OCI-LY1 (cell line): ENCODE results near the gene GALNT13.

Experiments
- H2AFZ ChIP-seq: fragments of 200-600 bp; sonication (generic), shearing (Covaris generic); 2 replicates; pipeline ENCODE4 v1.6.0; 2014; ENCODE audit warnings: antibody characterized with exemption, mild to moderate bottlenecking, low read length
- H3F3A ChIP-seq: fragments of 200-600 bp; sonication (generic), shearing (Covaris generic); 2 replicates; pipeline ENCODE4 v1.6.0; 2014; ENCODE audit warnings: mild to moderate bottlenecking, antibody characterized with exemption, low read length, moderate library complexity; ENCODE audit not compliant: insufficient read depth
- H3K27ac ChIP-seq: fragments of 200-600 bp; sonication (generic); 2 replicates; pipeline ENCODE4 v1.5.1; 2014; ENCODE audit warnings: low read length, mixed run types, mild to moderate bottlenecking, low read depth; ENCODE audit not compliant: poor library complexity, severe bottlenecking
- H3K27me3 ChIP-seq: fragments of 200-600 bp; sonication (generic); 2 replicates; pipeline ENCODE4 v1.6.0; 2014; ENCODE audit warnings: antibody characterized with exemption, mild to moderate bottlenecking, low read length, moderate library complexity; ENCODE audit not compliant: insufficient read depth
- H3K36me3 ChIP-seq: fragments of 200-600 bp; sonication (generic); 2 replicates; pipeline ENCODE4 v1.6.1; 2014; ENCODE audit warnings: mild to moderate bottlenecking, antibody characterized with exemption, low read length, moderate library complexity, mixed read lengths; ENCODE audit not compliant: insufficient read depth
- H3K4me1 ChIP-seq: fragments of 200-600 bp; sonication (generic); 2 replicates; pipeline ENCODE4 v1.5.1; 2014; ENCODE audit warnings: mild to moderate bottlenecking, low read length, moderate library complexity; ENCODE audit not compliant: insufficient read depth, severe bottlenecking
- H3K4me2 ChIP-seq: fragments of 200-600 bp; sonication (generic), shearing (Covaris generic); 2 replicates; pipeline ENCODE4 v1.6.1; 2014; ENCODE audit warnings: low read length
- H3K4me3 ChIP-seq: fragments of 200-600 bp; sonication (generic); 2 replicates; pipeline ENCODE4 v1.5.1; 2014; ENCODE audit warnings: low read length, low read depth, mild to moderate bottlenecking, mixed read lengths; ENCODE audit not compliant: poor library complexity, severe bottlenecking
- H3K79me2 ChIP-seq: fragments of 200-600 bp; shearing (Covaris generic); 2 replicates; pipeline ENCODE4 v1.6.1; 2016; ENCODE audit warnings: mixed run types, low read length, mixed read lengths; ENCODE audit not compliant: insufficient read depth
- H3K9ac ChIP-seq: fragments of 200-600 bp; sonication (generic), shearing (Covaris generic); 2 replicates; pipeline ENCODE4 v1.6.1; 2014; ENCODE audit warnings: mild to moderate bottlenecking, low read length, mixed read lengths
- H3K9me2 ChIP-seq: fragments of 200-600 bp; sonication (generic), shearing (Covaris generic); 2 replicates; pipeline ENCODE4 v1.6.1; 2014; ENCODE audit warnings: low read depth, mild to moderate bottlenecking, low read length, mixed read lengths
- H3K9me3 ChIP-seq: fragments of 200-600 bp; shearing (Covaris generic); 2 replicates; pipeline ENCODE4 v1.6.1; 2014; ENCODE audit warnings: low read length, mixed read lengths
- H4K20me1 ChIP-seq: fragments of 200-600 bp; sonication (generic), shearing (Covaris generic); 2 replicates; pipeline ENCODE4 v1.6.0; 2016; ENCODE audit warnings: mild to moderate bottlenecking, low read length; ENCODE audit not compliant: insufficient read depth
- CTCF ChIP-seq: fragments of 200-600 bp; sonication (generic), shearing (Covaris generic); IDR thresholded peaks from 2 replicates; pipeline ENCODE4 v1.5.1; 2017; ENCODE audit warnings: mild to moderate bottlenecking, antibody characterized with exemption, low read length, moderate library complexity, mixed read lengths
- EZH2 ChIP-seq: fragments of 200-600 bp; sonication (generic), shearing (Covaris generic); IDR thresholded peaks from 2 replicates; pipeline ENCODE4 v1.8.0; 2017; ENCODE audit warnings: borderline replicate concordance, mixed run types, mild to moderate bottlenecking, antibody characterized with exemption, low read length, moderate library complexity, mixed read lengths

GALNT13 gene

GRCh38 chr2:154120706-154121105 lies 249.0 kb downstream of the GALNT13 start:
- Histone ChIP-seq H3K36me3 (no peaks in the 10 kb centered on the region), H2AFZ (no peak overlapping the region), H3K27me3 (no peaks in the 10 kb centered on the region), H3K4me2 (no peak overlapping the region), H4K20me1 (no peaks in the 10 kb centered on the region), H3K27ac (no peak overlapping the region), H3K4me3 (no peak overlapping the region), H3K79me2 (no peaks in the 10 kb centered on the region), H3K9me3 (no peaks in the 10 kb centered on the region), H3K9ac (no peak overlapping the region), H3K9me2 (no peaks in the 10 kb centered on the region; the same call in 1 of the 2 replicates), H3F3A (no peaks in the 10 kb centered on the region), H3K4me1 (no peaks in the 10 kb centered on the region)
- no peak for TF ChIP-seq CTCF
- no peak for TF ChIP-seq EZH2

GRCh38 chr2:154125891-154126290 lies 254.2 kb downstream of the GALNT13 start:
- Histone ChIP-seq H3K4me1 (no peaks in the 10 kb centered on the region), H3K27ac (no peak overlapping the region), H3K9me3 (no peaks in the 10 kb centered on the region), H3K4me3 (no peak overlapping the region), H3K79me2 (no peaks in the 10 kb centered on the region), H3K36me3 (no peaks in the 10 kb centered on the region), H2AFZ (no peak overlapping the region), H3K27me3 (no peaks in the 10 kb centered on the region), H3F3A (no peaks in the 10 kb centered on the region), H3K9ac (no peak overlapping the region), H3K4me2 (no peak overlapping the region), H3K9me2 (no peaks in the 10 kb centered on the region; the same call in 1 of the 2 replicates), H4K20me1 (no peaks in the 10 kb centered on the region)
- no peak for TF ChIP-seq CTCF
- no peak for TF ChIP-seq EZH2

- Histone ChIP-seq H3K27me3 (no peaks in the 10 kb centered on the region), H3K9me3 (no peaks in the 10 kb centered on the region), H3K36me3 (no peaks in the 10 kb centered on the region), H3K27ac (no peak overlapping the region), H3K79me2 (no peaks in the 10 kb centered on the region), H3K4me3 (no peak overlapping the region), H4K20me1 (no peaks in the 10 kb centered on the region), H3K9ac (no peak overlapping the region), H3K4me2 (no peak overlapping the region), H3K4me1 (no peaks in the 10 kb centered on the region), H2AFZ (no peak overlapping the region), H3F3A (no peaks in the 10 kb centered on the region), H3K9me2 (no peaks in the 10 kb centered on the region)
- TF ChIP-seq EZH2 (no peak), CTCF (no peak)
Observed at GRCh38 chr2:154130821-154131220, 259.1 kb downstream of the GALNT13 start.
